Measurements from ENCODE around the gene BAZ1A. TPM values are rescaled to one million over a fixed set of nuclear protein-coding genes. Genes with fewer than 3 reads are reported as not detected.

The BAZ1A gene
- total RNA-seq, 1 experiment from 2014 or later: 17.3 TPM

DNA sequence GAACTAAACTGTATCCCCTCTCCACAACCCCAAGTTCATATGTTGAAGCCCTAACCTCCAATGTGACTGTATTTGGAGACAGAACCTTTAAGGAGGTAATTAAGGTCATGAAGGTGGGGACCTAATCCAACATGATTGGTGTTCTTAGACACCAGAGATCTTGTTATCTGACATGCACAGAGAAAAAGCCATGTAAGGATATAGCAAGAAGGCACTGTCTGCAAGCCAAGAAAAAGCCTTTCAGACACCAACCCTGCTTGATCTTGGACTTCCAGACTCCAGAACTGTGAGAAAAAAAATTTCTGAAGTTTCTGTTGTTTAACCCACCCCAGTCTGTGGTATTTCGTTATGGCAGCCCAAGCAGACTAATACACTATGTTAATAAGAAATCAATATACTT, 98.5 kb downstream of the BAZ1A start:
- Histone ChIP-seq H2AFZ (no peak overlapping the region), H3K9me3 (ENCODE audit: insufficient read depth, low read depth) (no peaks in the 10 kb centered on the region), H3F3A (ENCODE audit: insufficient read depth, low read depth) (no peaks in the 10 kb centered on the region), H3K4me3 (no peak overlapping the region), H3K36me3 (ENCODE audit: low read depth) (no peaks in the 10 kb centered on the region), H3K27me3 (ENCODE audit: insufficient read depth, low read depth) (no peaks in the 10 kb centered on the region), H4K20me1 (ENCODE audit: insufficient read depth) (no peaks in the 10 kb centered on the region), H3K79me2 (ENCODE audit: low read depth) (no peaks in the 10 kb centered on the region), H3K4me1 (replicated peaks; ENCODE audit: insufficient read depth) (no peaks in the 10 kb centered on the region), H3K27ac (no peak overlapping the region), H3K9me2 (ENCODE audit: insufficient read depth) (no peaks in the 10 kb centered on the region), H3K4me2 (no peak overlapping the region)
- no peak for TF ChIP-seq EZH2 (IDR thresholded peaks at IDR 0.05; ENCODE audit: low read depth)
- TF ChIP-seq CTCF (conservative IDR thresholded peaks at IDR 0.05): no peak
- ChIA-PET POLR2A (ENCODE audit: unreplicated experiment) (interaction anchor here (0.6 kb wide), 1 partner anchor 47 kb away, joined by 29 read pairs; no protein-coding TSS in a partner anchor), CTCF (no interaction called here)
- no TSS peak for BruUV-seq (replicated peaks)
- intact Hi-C loops (cut with micrococcal nuclease; ENCODE audit: unreplicated experiment): no loop called here
- no peak for DNase-seq

- H3K4me3 ChIP-seq: no peak overlapping the region
- no peak for DNase-seq
- H3K4me2 ChIP-seq: no peak overlapping the region
- BruUV-seq (replicated peaks): no TSS peak
- no peaks in the 10 kb centered on the region for H3K79me2 ChIP-seq (ENCODE audit: low read depth)
- H3K27ac ChIP-seq: no peak overlapping the region
- TF ChIP-seq EZH2 (IDR thresholded peaks at IDR 0.05; ENCODE audit: low read depth): no peak
- no peak for TF ChIP-seq CTCF (conservative IDR thresholded peaks at IDR 0.05)
- no peaks in the 10 kb centered on the region for H3K36me3 ChIP-seq (ENCODE audit: low read depth)
- ChIA-PET CTCF (interaction anchor here (0.6 kb wide), 1 partner anchor 43 kb away, joined by 3 read pairs; no protein-coding TSS in a partner anchor), POLR2A (ENCODE audit: unreplicated experiment) (no interaction called here)
- no peaks in the 10 kb centered on the region for H3F3A ChIP-seq (ENCODE audit: insufficient read depth, low read depth)
- H4K20me1 ChIP-seq (ENCODE audit: insufficient read depth): no peaks in the 10 kb centered on the region
- H2AFZ ChIP-seq: no peak overlapping the region
- no peaks in the 10 kb centered on the region for H3K9me3 ChIP-seq (ENCODE audit: insufficient read depth, low read depth)
- H3K9me2 ChIP-seq (ENCODE audit: insufficient read depth): no peaks in the 10 kb centered on the region
- intact Hi-C loops (cut with micrococcal nuclease; ENCODE audit: unreplicated experiment): no loop called here
- H3K4me1 ChIP-seq (replicated peaks; ENCODE audit: insufficient read depth): no peaks in the 10 kb centered on the region
- no peaks in the 10 kb centered on the region for H3K27me3 ChIP-seq (ENCODE audit: insufficient read depth, low read depth)
Observed at GRCh38 chr14:34775922-34776321, 99.2 kb downstream of the BAZ1A start.

DNA sequence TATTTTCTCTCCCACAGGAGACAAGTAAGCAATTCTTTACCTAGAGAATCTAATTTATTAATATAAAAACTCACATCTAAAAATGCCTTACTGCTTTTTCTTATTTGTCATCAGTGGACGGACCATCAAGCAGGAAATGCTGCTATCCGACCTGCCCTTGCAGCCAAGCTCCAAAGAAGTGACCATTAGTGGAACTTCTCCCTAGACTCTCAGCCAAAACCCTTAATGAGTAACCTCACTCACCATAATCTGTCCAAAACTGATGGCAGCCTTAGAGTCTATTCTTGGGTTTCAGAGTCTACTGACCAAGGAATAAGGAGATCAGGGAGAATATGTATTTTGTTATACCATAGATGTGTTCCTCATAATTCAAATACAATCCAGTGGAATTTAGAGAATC, 99.8 kb downstream of the BAZ1A start:
- Histone ChIP-seq H3K9me2 (ENCODE audit: insufficient read depth) (no peaks in the 10 kb centered on the region), H2AFZ (no peak overlapping the region), H3K27me3 (ENCODE audit: insufficient read depth, low read depth) (no peaks in the 10 kb centered on the region), H4K20me1 (ENCODE audit: insufficient read depth) (no peaks in the 10 kb centered on the region), H3K4me2 (no peak overlapping the region), H3K79me2 (ENCODE audit: low read depth) (no peaks in the 10 kb centered on the region), H3K36me3 (ENCODE audit: low read depth) (no peaks in the 10 kb centered on the region), H3K9me3 (ENCODE audit: insufficient read depth, low read depth) (no peaks in the 10 kb centered on the region), H3F3A (ENCODE audit: insufficient read depth, low read depth) (no peaks in the 10 kb centered on the region), H3K4me1 (replicated peaks; ENCODE audit: insufficient read depth) (no peaks in the 10 kb centered on the region), H3K27ac (no peak overlapping the region), H3K4me3 (no peak overlapping the region)
- no TSS peak for BruUV-seq (replicated peaks)
- no peak for DNase-seq
- TF ChIP-seq CTCF (conservative IDR thresholded peaks at IDR 0.05) (no peak), EZH2 (IDR thresholded peaks at IDR 0.05; ENCODE audit: low read depth) (no peak)
- intact Hi-C loops (cut with micrococcal nuclease; ENCODE audit: unreplicated experiment): no loop called here
- POLR2A ChIA-PET (ENCODE audit: unreplicated experiment): no interaction called here
- CTCF ChIA-PET: interaction anchor here (0.6 kb wide), 1 partner anchor 42 kb away, joined by 3 read pairs; no protein-coding TSS in a partner anchor
